Panc1 (cell line): Measurements from ENCODE around the gene TSC22D3. TPM values are rescaled to one million over a fixed set of nuclear protein-coding genes. Genes with fewer than 3 reads are reported as not detected.

Source experiments
- ATAC-seq: fragments of 200-7000 bp; cut with Tn5 transposase; 2 replicates; pipeline ENCODE4 v1.9.1; 2020; ENCODE audit warnings: mild to moderate bottlenecking, moderate library complexity
- BruUV-seq: library from RNA; stranded (reverse); fragments of 400-500 nt; replicated peaks from 2 replicates; lab custom pipeline; 2021; lab: Mats Ljungman, UMichigan
- CTCF ChIA-PET: fragments of 300-600 bp; sonication (Branson Sonifier 250); formaldehyde crosslinking; loops from one replicate; lab custom pipeline; 2022; ENCODE audit warnings: antibody characterized with exemption; lab: Charles Lee
- POLR2A ChIA-PET: fragments of 300-600 bp; sonication (Branson Sonifier 250); formaldehyde crosslinking; loops from one replicate; lab custom pipeline; 2022; ENCODE audit warnings: antibody characterized with exemption; lab: Charles Lee
- DNase-seq: peaks from one replicate; pipeline ENCODE4 v3.0.0-alpha.2; 2010; ENCODE audit warnings: low read depth, low spot score
- H3K27ac ChIP-seq: 2 replicates; pipeline ENCODE4 v1.5.1; 2011; ENCODE audit warnings: mild to moderate bottlenecking, low read length, inconsistent platforms
- H3K27me3 ChIP-seq: fragments of 200-500 bp; sonication (Bioruptor generic); 2 replicates; pipeline ENCODE4 v1.6.0; 2014; ENCODE audit warnings: low read length, inconsistent platforms; ENCODE audit not compliant: control insufficient read depth, insufficient read depth
- H3K36me3 ChIP-seq: fragments of 200-500 bp; sonication (Bioruptor generic); 2 replicates; pipeline ENCODE4 v1.5.1; 2014; ENCODE audit warnings: inconsistent platforms, mild to moderate bottlenecking, low read length, moderate library complexity; ENCODE audit not compliant: control insufficient read depth, insufficient read depth
- H3K4me1 ChIP-seq: 2 replicates; pipeline ENCODE4 v1.5.1; 2011; ENCODE audit warnings: inconsistent platforms, mild to moderate bottlenecking, low read length, moderate library complexity; ENCODE audit not compliant: control insufficient read depth, insufficient read depth
- H3K4me3 ChIP-seq, 2 experiments: 2 replicates each; pipeline ENCODE4 v1.5.1; 2011 to 2012; ENCODE audit warnings: low read depth in 2 of 2, low read length in 2 of 2, mild to moderate bottlenecking in 2 of 2, inconsistent platforms in 1 of 2, moderate library complexity in 1 of 2
- H3K9me3 ChIP-seq: fragments of 200-500 bp; sonication (Bioruptor generic); 2 replicates; pipeline ENCODE4 v1.5.1; 2014; ENCODE audit warnings: low read depth, mild to moderate bottlenecking, inconsistent platforms, low read length, moderate library complexity; ENCODE audit not compliant: control insufficient read depth, insufficient read depth
- POLR2AphosphoS5 ChIP-seq: IDR thresholded peaks from 2 replicates; pipeline ENCODE4 v1.6.1; 2012; ENCODE audit warnings: mild to moderate bottlenecking, low read depth, low read length, moderate library complexity
- SIN3A ChIP-seq: IDR thresholded peaks from 2 replicates; pipeline ENCODE4 v1.6.1; 2012; ENCODE audit warnings: low read depth, mild to moderate bottlenecking, low read length, moderate library complexity, borderline replicate concordance; ENCODE audit not compliant: insufficient read depth
- TCF7L2 ChIP-seq: IDR thresholded peaks from 2 replicates; pipeline ENCODE4 v1.6.1; 2011; ENCODE audit warnings: mild to moderate bottlenecking, low read depth, low read length, inconsistent platforms
- in situ Hi-C: cut with HindIII; loops from 2 replicates; pipeline ENCODE4 v1.10.0; 2016; ENCODE audit warnings: low sequenced_read_pairs, low pct_unique_long_range_greater_than_20kb
- intact Hi-C: fragments of 100-400 bp; cut with micrococcal nuclease; formaldehyde crosslinking; loops from one replicate; pipeline ENCODE4 v1.10.0; 2022; ENCODE audit not compliant: unreplicated experiment
- total RNA-seq: library from RNA; stranded (reverse); gene quantifications from one replicate; pipeline ENCODE4 v1.2.1, GENCODE V29; 2021; ENCODE audit not compliant: unreplicated experiment
- TF ChIP-seq, protein P1 (sequence below), 2 experiments: IDR thresholded peaks; 2 replicates each; pipeline ENCODE4 v1.6.1; 2011 to 2012; ENCODE audit warnings: low read depth in 2 of 2, control low read depth in 1 of 2, low read length in 1 of 2, mild to moderate bottlenecking in 1 of 2, moderate library complexity in 1 of 2; ENCODE audit not compliant: insufficient read depth in 1 of 2
- TF ChIP-seq, protein P2 (sequence below): fragments of 450-650 bp; IDR thresholded peaks from 2 replicates; pipeline ENCODE4 v1.5.1; 2017; ENCODE audit warnings: mild to moderate bottlenecking

TSC22D3 gene
- total RNA-seq, 1 experiment from 2014 or later, result 7.2 TPM

DNA sequence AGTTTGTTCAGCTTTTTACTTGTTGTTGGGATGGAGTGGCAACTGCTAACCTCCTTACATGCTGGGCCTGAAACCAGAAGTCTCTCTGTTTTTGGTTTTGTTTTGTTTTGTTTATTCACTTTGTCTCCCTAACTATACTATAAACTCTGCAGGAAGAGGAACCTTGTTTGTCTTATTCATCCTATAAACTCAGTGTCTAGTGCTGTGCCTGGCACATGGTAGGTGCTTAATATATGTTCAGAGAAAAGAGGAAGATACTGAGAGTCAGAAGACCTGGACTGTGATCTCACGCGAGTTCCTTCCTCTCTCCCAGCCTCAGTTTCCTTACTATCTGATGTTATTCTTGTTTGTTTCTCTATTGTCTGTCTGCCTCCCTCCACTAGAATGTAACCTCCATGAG lies 76.0 kb downstream of the TSC22D3 start:
- Histone ChIP-seq H3K36me3 (no peaks in the 10 kb centered on the region), H3K27ac (no peak overlapping the region), H3K9me3 (no peaks in the 10 kb centered on the region), H3K4me1 (no peaks in the 10 kb centered on the region), H3K4me3 (no peak overlapping the region), H3K27me3 (no peaks in the 10 kb centered on the region; the same call in 1 of the 2 replicates)
- BruUV-seq, result no TSS peak
- no peak for TF ChIP-seq TCF7L2
- no peak for TF ChIP-seq POLR2AphosphoS5
- TF ChIP-seq, protein P1, sequence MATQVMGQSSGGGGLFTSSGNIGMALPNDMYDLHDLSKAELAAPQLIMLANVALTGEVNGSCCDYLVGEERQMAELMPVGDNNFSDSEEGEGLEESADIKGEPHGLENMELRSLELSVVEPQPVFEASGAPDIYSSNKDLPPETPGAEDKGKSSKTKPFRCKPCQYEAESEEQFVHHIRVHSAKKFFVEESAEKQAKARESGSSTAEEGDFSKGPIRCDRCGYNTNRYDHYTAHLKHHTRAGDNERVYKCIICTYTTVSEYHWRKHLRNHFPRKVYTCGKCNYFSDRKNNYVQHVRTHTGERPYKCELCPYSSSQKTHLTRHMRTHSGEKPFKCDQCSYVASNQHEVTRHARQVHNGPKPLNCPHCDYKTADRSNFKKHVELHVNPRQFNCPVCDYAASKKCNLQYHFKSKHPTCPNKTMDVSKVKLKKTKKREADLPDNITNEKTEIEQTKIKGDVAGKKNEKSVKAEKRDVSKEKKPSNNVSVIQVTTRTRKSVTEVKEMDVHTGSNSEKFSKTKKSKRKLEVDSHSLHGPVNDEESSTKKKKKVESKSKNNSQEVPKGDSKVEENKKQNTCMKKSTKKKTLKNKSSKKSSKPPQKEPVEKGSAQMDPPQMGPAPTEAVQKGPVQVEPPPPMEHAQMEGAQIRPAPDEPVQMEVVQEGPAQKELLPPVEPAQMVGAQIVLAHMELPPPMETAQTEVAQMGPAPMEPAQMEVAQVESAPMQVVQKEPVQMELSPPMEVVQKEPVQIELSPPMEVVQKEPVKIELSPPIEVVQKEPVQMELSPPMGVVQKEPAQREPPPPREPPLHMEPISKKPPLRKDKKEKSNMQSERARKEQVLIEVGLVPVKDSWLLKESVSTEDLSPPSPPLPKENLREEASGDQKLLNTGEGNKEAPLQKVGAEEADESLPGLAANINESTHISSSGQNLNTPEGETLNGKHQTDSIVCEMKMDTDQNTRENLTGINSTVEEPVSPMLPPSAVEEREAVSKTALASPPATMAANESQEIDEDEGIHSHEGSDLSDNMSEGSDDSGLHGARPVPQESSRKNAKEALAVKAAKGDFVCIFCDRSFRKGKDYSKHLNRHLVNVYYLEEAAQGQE (IDR thresholded peaks at IDR 0.05; ENCODE audit: insufficient read depth in 1 of 2, low read depth in 2 of 2, low read length in 1 of 2), result no peak
- TF ChIP-seq SIN3A, result no peak
- TF ChIP-seq, protein P2, sequence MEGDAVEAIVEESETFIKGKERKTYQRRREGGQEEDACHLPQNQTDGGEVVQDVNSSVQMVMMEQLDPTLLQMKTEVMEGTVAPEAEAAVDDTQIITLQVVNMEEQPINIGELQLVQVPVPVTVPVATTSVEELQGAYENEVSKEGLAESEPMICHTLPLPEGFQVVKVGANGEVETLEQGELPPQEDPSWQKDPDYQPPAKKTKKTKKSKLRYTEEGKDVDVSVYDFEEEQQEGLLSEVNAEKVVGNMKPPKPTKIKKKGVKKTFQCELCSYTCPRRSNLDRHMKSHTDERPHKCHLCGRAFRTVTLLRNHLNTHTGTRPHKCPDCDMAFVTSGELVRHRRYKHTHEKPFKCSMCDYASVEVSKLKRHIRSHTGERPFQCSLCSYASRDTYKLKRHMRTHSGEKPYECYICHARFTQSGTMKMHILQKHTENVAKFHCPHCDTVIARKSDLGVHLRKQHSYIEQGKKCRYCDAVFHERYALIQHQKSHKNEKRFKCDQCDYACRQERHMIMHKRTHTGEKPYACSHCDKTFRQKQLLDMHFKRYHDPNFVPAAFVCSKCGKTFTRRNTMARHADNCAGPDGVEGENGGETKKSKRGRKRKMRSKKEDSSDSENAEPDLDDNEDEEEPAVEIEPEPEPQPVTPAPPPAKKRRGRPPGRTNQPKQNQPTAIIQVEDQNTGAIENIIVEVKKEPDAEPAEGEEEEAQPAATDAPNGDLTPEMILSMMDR, result no peak
- ChIA-PET POLR2A (no interaction called here), CTCF (no interaction called here)
- DNase-seq (no peak), ATAC-seq (no peak)
- in situ Hi-C loops, result no loop called here
- intact Hi-C loops, result no loop called here

DNA sequence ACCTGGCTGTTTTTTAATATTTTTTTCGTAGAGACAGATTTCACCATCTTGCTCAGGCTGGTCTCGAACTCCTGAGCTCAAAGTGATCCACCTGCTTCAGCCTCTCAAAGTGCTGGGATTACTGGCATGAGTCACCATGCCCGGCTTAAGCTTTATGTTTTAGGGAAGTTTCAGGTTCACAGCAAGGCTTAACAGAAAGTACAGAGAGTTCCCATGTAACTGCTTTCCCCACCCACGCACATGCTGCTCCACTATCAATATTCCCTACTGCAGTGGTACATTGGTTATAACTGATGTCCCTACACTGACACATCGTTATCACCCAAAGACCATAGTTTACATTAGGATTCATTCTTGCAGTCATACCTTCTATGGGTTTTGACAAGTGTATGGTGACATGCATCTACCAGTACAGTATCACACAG lies 84.6 kb downstream of the TSC22D3 start:
- ChIA-PET CTCF (no interaction called here), POLR2A (no interaction called here)
- BruUV-seq, result no TSS peak
- Histone ChIP-seq H3K9me3 (no peaks in the 10 kb centered on the region), H3K36me3 (no peaks in the 10 kb centered on the region), H3K27ac (no peak overlapping the region), H3K4me3 (no peak overlapping the region), H3K4me1 (no peaks in the 10 kb centered on the region), H3K27me3 (peaks cover 2% of the 10 kb centered on the region; the same call in 1 of the 2 replicates)
- in situ Hi-C loops, result no loop called here
- DNase-seq (no peak), ATAC-seq (no peak)
- intact Hi-C loops, result no loop called here
- TF ChIP-seq POLR2AphosphoS5 (no peak), TCF7L2 (no peak)
- TF ChIP-seq, protein P2, result no peak
